LNCaP clone FGC (cell line): Measurements from ENCODE around the gene ADAM17.

Source experiments
- DNase-seq: peaks from one replicate; pipeline ENCODE4 v3.0.0-alpha.2; 2011; ENCODE audit warnings: low read depth
- H3K4me3 ChIP-seq: 2 replicates; pipeline ENCODE4 v1.5.1; 2011; ENCODE audit warnings: mild to moderate bottlenecking, low read depth, low read length, control low read depth
- CTCF ChIP-seq: IDR thresholded peaks from 2 replicates; pipeline ENCODE4 v1.5.1; 2012; ENCODE audit warnings: mild to moderate bottlenecking; ENCODE audit not compliant: control insufficient read depth, insufficient read depth; ENCODE audit errors: extremely low read depth

The ADAM17 gene

GRCh38 chr2:9483107-9483506 is 72.5 kb downstream of the ADAM17 start:
- no peak for DNase-seq
- no peak for TF ChIP-seq CTCF
- H3K4me3 ChIP-seq: no peak overlapping the region

GRCh38 chr2:9480157-9480556 is 75.5 kb downstream of the ADAM17 start:
- no peak for DNase-seq
- no peak overlapping the region for H3K4me3 ChIP-seq
- no peak for TF ChIP-seq CTCF

GRCh38 chr2:9478526-9478925 is 77.1 kb downstream of the ADAM17 start:
- no peak for TF ChIP-seq CTCF
- DNase-seq: no peak
- no peak overlapping the region for H3K4me3 ChIP-seq

- no peak for TF ChIP-seq CTCF
- no peak overlapping the region for H3K4me3 ChIP-seq
- DNase-seq: no peak
Observed at GRCh38 chr2:9477914-9478313, 77.7 kb downstream of the ADAM17 start.

- no peak for DNase-seq
- H3K4me3 ChIP-seq: peak within 1 kb of the TSS; percentile 67
- no peak for TF ChIP-seq CTCF
Observed at GRCh38 chr2:9474361-9475057, 81.1 kb downstream of the ADAM17 start, which contains the start of gene IAH1. IAH1 (plus strand) TSS chr2:9474551; CDS start chr2:9474567, 16 bp downstream.

- DNase-seq: no peak
- TF ChIP-seq CTCF: no peak
- peak overlapping the region; percentile 67 for H3K4me3 ChIP-seq
Observed at GRCh38 chr2:9473985-9474360, 81.7 kb downstream of the ADAM17 start.
